Tibial nerve (tissue), 4 donors: ENCODE measurements around the gene RABL2B. TPM values are rescaled to one million over a fixed set of nuclear protein-coding genes. Genes with fewer than 3 reads are reported as not detected.
A peak's percentile ranks its signal among the peaks of the same experiment; 100 is the strongest.

ENCODE experiments used
- DNase-seq, 2 donors: peaks; one replicate each; pipeline ENCODE4 v3.0.0-alpha.2; 2019; ENCODE audit warnings: low spot score in 2 of 2
- H3K27ac ChIP-seq, 4 donors: fragments of 200-600 bp; sonication (generic) in 3 of 4; one replicate each; pipeline ENCODE4 v1.5.1; 2017 to 2019; ENCODE audit warnings: mild to moderate bottlenecking in 1 of 4
- H3K27me3 ChIP-seq, 2 donors: fragments of 200-600 bp; sonication (generic) in 1 of 2; one replicate each; pipeline versions ENCODE4 v1.5.1 to v1.6.0; 2017 to 2019
- H3K36me3 ChIP-seq, 3 donors: fragments of 200-600 bp; sonication (generic); one replicate each; pipeline ENCODE4 v1.5.1; 2018 to 2019
- H3K4me1 ChIP-seq, 4 donors: fragments of 200-600 bp; sonication (generic) in 3 of 4; one replicate each; pipeline ENCODE4 v1.5.1; 2017 to 2019
- H3K4me3 ChIP-seq, 4 donors: fragments of 200-600 bp; sonication (generic) in 3 of 4; one replicate each; pipeline ENCODE4 v1.5.1; 2017 to 2019; ENCODE audit warnings: mild to moderate bottlenecking in 1 of 4, moderate library complexity in 1 of 4
- H3K9me3 ChIP-seq, 4 donors: fragments of 200-600 bp; sonication (generic) in 3 of 4; one replicate each; pipeline ENCODE4 v1.5.1; 2017 to 2019
- CTCF ChIP-seq, 5 experiments: fragments of 200-600 bp in 3 of 5; fragments of 450-650 bp in 2 of 5; sonication (generic) in 3 of 5; IDR thresholded peaks; one replicate each; pipeline ENCODE4 v1.5.1; 2016 to 2019; ENCODE audit warnings: antibody characterized with exemption in 5 of 5, mild to moderate bottlenecking in 3 of 5, moderate library complexity in 2 of 5
- EP300 ChIP-seq, 2 donors: sonication (generic); formaldehyde crosslinking; IDR thresholded peaks; one replicate each; pipeline ENCODE4 v1.6.1; 2017; ENCODE audit warnings: antibody characterized with exemption in 2 of 2, mild to moderate bottlenecking in 1 of 2
- POLR2A ChIP-seq, 2 donors: fragments of 450-650 bp; IDR thresholded peaks; one replicate each; pipeline ENCODE4 v1.6.1; 2017; ENCODE audit warnings: antibody characterized with exemption in 2 of 2, mild to moderate bottlenecking in 2 of 2, moderate library complexity in 2 of 2
- WGBS, 2 donors: methylation state at CpG; one replicate each; pipeline ENCODE4 v1.1.5; 2018; 5-methylcytosine and 5-hydroxymethylcytosine counted together
- total RNA-seq, 4 donors: library from RNA; depleted of rRNA; stranded (reverse); fragments of >200 nt; gene quantifications; one replicate each; pipeline ENCODE4 v1.1.0, GENCODE V29; 2016

Gene RABL2B
- total RNA-seq, 4 donors from 2014 or later = 14.5 to 35.7 (median 20.5) TPM

- 60 to 69% methylated on average over 17 of the region's 17 CpGs for WGBS, 2 donors
- no peak overlapping the region for H3K27ac ChIP-seq
- H3K27me3 ChIP-seq = no peaks in the 10 kb centered on the region
- H3K4me3 ChIP-seq = no peak overlapping the region
- TF ChIP-seq POLR2A (IDR thresholded peaks at IDR 0.05) (no peak), CTCF (IDR thresholded peaks at IDR 0.05) (no peak), EP300 (IDR thresholded peaks at IDR 0.05) (no peak)
- no peaks in the 10 kb centered on the region for H3K9me3 ChIP-seq
- peak in 1 of 2 donors; percentile 8 for DNase-seq
- H3K36me3 ChIP-seq = no peaks in the 10 kb centered on the region
- no peaks in the 10 kb centered on the region for H3K4me1 ChIP-seq
Measured at GRCh38 chr22:50739279-50739691, 44.2 kb downstream of the RABL2B start.

GRCh38 chr22:50738649-50739227 lies 44.7 kb downstream of the RABL2B start:
- H3K9me3 ChIP-seq = no peaks in the 10 kb centered on the region
- H3K27ac ChIP-seq = no peak overlapping the region
- no peaks in the 10 kb centered on the region for H3K27me3 ChIP-seq
- H3K36me3 ChIP-seq = no peaks in the 10 kb centered on the region
- DNase-seq = peak in 1 of 2 donors; percentile 6
- H3K4me3 ChIP-seq = no peak overlapping the region
- no peak for TF ChIP-seq CTCF (IDR thresholded peaks at IDR 0.05)
- TF ChIP-seq EP300 (IDR thresholded peaks at IDR 0.05) = no peak
- no peak for TF ChIP-seq POLR2A (IDR thresholded peaks at IDR 0.05)
- peaks cover 0 to 3% (median 0%) of the 10 kb centered on the region in 4 donors for H3K4me1 ChIP-seq
- 83 to 87% methylated on average over 10 of the region's 10 CpGs for WGBS, 2 donors

GRCh38 chr22:50737728-50738648 lies 45.4 kb downstream of the RABL2B start, which contains the start of gene ACR:
ACR (plus strand) TSS chr22:50738204; CDS start chr22:50738236, 32 bp downstream.
- no peaks in the 10 kb centered on the region for H3K27me3 ChIP-seq
- DNase-seq = no peak
- 81 to 82% methylated on average over 11 to 13 of the region's 13 CpGs for WGBS, 2 donors
- no peak within 1 kb of the TSS for H3K4me3 ChIP-seq
- H3K36me3 ChIP-seq = no peaks in the 10 kb centered on the region
- TF ChIP-seq CTCF (IDR thresholded peaks at IDR 0.05) = no peak
- TF ChIP-seq EP300 (IDR thresholded peaks at IDR 0.05) = no peak
- TF ChIP-seq POLR2A (IDR thresholded peaks at IDR 0.05) = no peak
- peaks cover 0 to 10% (median 0%) of the 10 kb centered on the region in 4 donors for H3K4me1 ChIP-seq
- H3K9me3 ChIP-seq = no peaks in the 10 kb centered on the region
- no peak within 1 kb of the TSS for H3K27ac ChIP-seq

GRCh38 chr22:50735739-50736030 lies 47.8 kb downstream of the RABL2B start:
- H3K4me3 ChIP-seq = no peak overlapping the region
- no peaks in the 10 kb centered on the region for H3K9me3 ChIP-seq
- H3K27me3 ChIP-seq = peaks cover 0 to 14% of the 10 kb centered on the region in 2 donors
- peak in 1 of 2 donors; percentile 8 for DNase-seq
- H3K27ac ChIP-seq = no peak overlapping the region
- no peak for TF ChIP-seq CTCF (IDR thresholded peaks at IDR 0.05)
- TF ChIP-seq EP300 (IDR thresholded peaks at IDR 0.05) = no peak
- TF ChIP-seq POLR2A (IDR thresholded peaks at IDR 0.05) = no peak
- H3K4me1 ChIP-seq = peaks cover 0 to 31% (median 4%) of the 10 kb centered on the region in 4 donors
- peaks cover 0 to 2% (median 0%) of the 10 kb centered on the region in 3 donors for H3K36me3 ChIP-seq
- WGBS, 2 donors = 77 to 85% methylated on average over 6 of the region's 6 CpGs
